IMR-90 (cell line): ENCODE data around the gene HAAO. TPM values are rescaled to one million over a fixed set of nuclear protein-coding genes. Genes with fewer than 3 reads are reported as not detected.

Experiments
- ATAC-seq: fragments of 200-7000 bp; cut with Tn5 transposase; 2 replicates; pipeline ENCODE4 v1.9.1; 2020; ENCODE audit warnings: low read depth, mild to moderate bottlenecking, moderate library complexity
- BruUV-seq: library from RNA; stranded (reverse); fragments of 400-500 nt; replicated peaks from 2 replicates; lab custom pipeline; 2021; lab: Mats Ljungman, UMichigan
- CTCF ChIA-PET: fragments of 300-600 bp; formaldehyde crosslinking; extraction: SDS; loops from one replicate; lab custom pipeline; 2021; ENCODE audit warnings: antibody characterized with exemption; lab: Yijun Ruan, JAX
- POLR2A ChIA-PET: fragments of 300-600 bp; sonication (Branson Sonifier 250); formaldehyde crosslinking; loops from one replicate; lab custom pipeline; 2022; ENCODE audit warnings: antibody characterized with exemption; ENCODE audit not compliant: unreplicated experiment; lab: Charles Lee
- DNase-seq: peaks from one replicate; pipeline ENCODE4 v3.0.0; 2013
- H2AFZ ChIP-seq: replicated peaks from 2 replicates; pipeline ENCODE3; 2013; ENCODE audit warnings: low read length, mild to moderate bottlenecking; ENCODE audit not compliant: poor library complexity
- H2AK5ac ChIP-seq: 2 replicates; pipeline ENCODE4 v1.6.1; 2013; ENCODE audit warnings: low read depth, low read length, inconsistent platforms
- H2AK9ac ChIP-seq: replicated peaks from 2 replicates; pipeline ENCODE3; 2013; ENCODE audit warnings: mild to moderate bottlenecking, low read depth, low read length, moderate library complexity; ENCODE audit not compliant: poor library complexity
- H2BK120ac ChIP-seq: 2 replicates; pipeline ENCODE4 v1.6.1; 2013; ENCODE audit warnings: low read depth, low read length, inconsistent platforms
- H2BK15ac ChIP-seq: 3 replicates; pipeline ENCODE4 v1.6.1; 2013; ENCODE audit warnings: low read depth, low read length, inconsistent platforms
- H2BK20ac ChIP-seq: 2 replicates; pipeline ENCODE4 v1.6.1; 2013; ENCODE audit warnings: low read depth, mild to moderate bottlenecking, inconsistent platforms, low read length, moderate library complexity
- H2BK5ac ChIP-seq: 2 replicates; pipeline ENCODE4 v1.6.1; 2013; ENCODE audit warnings: mild to moderate bottlenecking, low read depth, low read length, inconsistent platforms; ENCODE audit not compliant: poor library complexity, severe bottlenecking
- H3K14ac ChIP-seq: replicated peaks from 2 replicates; pipeline ENCODE4 v1.6.1; 2013; ENCODE audit warnings: low read depth, low read length, inconsistent platforms
- H3K18ac ChIP-seq: 2 replicates; pipeline ENCODE4 v1.6.1; 2013; ENCODE audit warnings: low read depth, low read length, control low read depth
- H3K23ac ChIP-seq: 2 replicates; pipeline ENCODE4 v1.6.1; 2013; ENCODE audit warnings: low read depth, low read length, inconsistent platforms
- H3K27ac ChIP-seq: 2 replicates; pipeline ENCODE4 v1.5.1; 2013; ENCODE audit warnings: mild to moderate bottlenecking, control low read depth, low read length; ENCODE audit not compliant: insufficient read depth
- H3K27me3 ChIP-seq: 2 replicates; pipeline ENCODE4 v1.6.1; 2013; ENCODE audit warnings: low read length; ENCODE audit not compliant: control insufficient read depth, insufficient read depth
- H3K36me3 ChIP-seq: 2 replicates; pipeline ENCODE4 v1.6.1; 2013; ENCODE audit warnings: low read length, mixed read lengths; ENCODE audit not compliant: control insufficient read depth, insufficient read depth
- H3K4ac ChIP-seq: 2 replicates; pipeline ENCODE4 v1.6.1; 2013; ENCODE audit warnings: low read depth, low read length, inconsistent platforms
- H3K4me1 ChIP-seq: 2 replicates; pipeline ENCODE4 v1.6.1; 2013; ENCODE audit warnings: low read length, mixed read lengths; ENCODE audit not compliant: control insufficient read depth, insufficient read depth
- H3K4me2 ChIP-seq: 2 replicates; pipeline ENCODE4 v1.6.1; 2013; ENCODE audit warnings: low read depth, mild to moderate bottlenecking, control low read depth, low read length, moderate library complexity
- H3K4me3 ChIP-seq: 2 replicates; pipeline ENCODE4 v1.5.1; 2013; ENCODE audit warnings: low read depth, mild to moderate bottlenecking, control low read depth, low read length, moderate library complexity; ENCODE audit not compliant: insufficient read depth
- H3K56ac ChIP-seq: 2 replicates; pipeline ENCODE4 v1.6.1; 2013; ENCODE audit warnings: low read length, inconsistent platforms; ENCODE audit not compliant: insufficient read depth; ENCODE audit errors: extremely low read depth
- H3K79me1 ChIP-seq, 2 experiments: 2 replicates each; pipeline ENCODE4 v1.6.1; 2013; ENCODE audit warnings: low read length in 2 of 2, inconsistent platforms in 1 of 2, low read depth in 1 of 2
- H3K9ac ChIP-seq: 2 replicates; pipeline ENCODE4 v1.6.1; 2013; ENCODE audit warnings: low read depth, low read length, control low read depth
- H3K9me1 ChIP-seq: 2 replicates; pipeline ENCODE4 v1.6.1; 2013; ENCODE audit warnings: low read length, inconsistent platforms; ENCODE audit not compliant: insufficient read depth
- H3K9me3 ChIP-seq: 2 replicates; pipeline ENCODE4 v1.6.1; 2013; ENCODE audit warnings: low read length; ENCODE audit not compliant: control insufficient read depth, insufficient read depth
- H4K20me1 ChIP-seq: 2 replicates; pipeline ENCODE4 v1.6.1; 2013; ENCODE audit warnings: low read length, inconsistent platforms; ENCODE audit not compliant: insufficient read depth
- H4K5ac ChIP-seq: 2 replicates; pipeline ENCODE4 v1.6.1; 2013; ENCODE audit warnings: mild to moderate bottlenecking, low read depth, low read length, control low read depth
- H4K8ac ChIP-seq, 2 experiments: 2 replicates each; pipeline ENCODE4 v1.6.1; 2013; ENCODE audit warnings: low read depth in 2 of 2, low read length in 2 of 2, control low read depth in 1 of 2, inconsistent platforms in 1 of 2
- H4K91ac ChIP-seq: 2 replicates; pipeline ENCODE4 v1.6.1; 2013; ENCODE audit warnings: low read depth, low read length, inconsistent platforms; ENCODE audit not compliant: insufficient read depth
- BHLHE40 ChIP-seq: fragments of 150-350 bp; IDR thresholded peaks from 2 replicates; pipeline ENCODE4 v1.6.1; 2016; ENCODE audit warnings: mild to moderate bottlenecking, low read depth, low read length
- CEBPB ChIP-seq: IDR thresholded peaks from 2 replicates; pipeline ENCODE4 v1.6.1; 2012; ENCODE audit warnings: low read depth, low read length, improper control_type of control experiment
- CHD1 ChIP-seq: IDR thresholded peaks from 2 replicates; pipeline ENCODE4 v1.6.1; 2012; ENCODE audit warnings: low read depth, low read length, improper control_type of control experiment
- FOS ChIP-seq: fragments of 150-350 bp; IDR thresholded peaks from 2 replicates; pipeline ENCODE4 v1.6.1; 2016; ENCODE audit warnings: low read depth, low read length
- MAFK ChIP-seq: IDR thresholded peaks from 2 replicates; pipeline ENCODE4 v1.6.1; 2012; ENCODE audit warnings: low read depth, low read length, improper control_type of control experiment
- MAZ ChIP-seq: IDR thresholded peaks from 2 replicates; pipeline ENCODE4 v1.6.1; 2012; ENCODE audit warnings: low read depth, mild to moderate bottlenecking, low read length, improper control_type of control experiment, moderate library complexity, borderline replicate concordance
- MXI1 ChIP-seq: IDR thresholded peaks from 2 replicates; pipeline ENCODE4 v1.6.1; 2012; ENCODE audit warnings: low read depth, mild to moderate bottlenecking, low read length, moderate library complexity, borderline replicate concordance
- NFE2L2 ChIP-seq: fragments of 150-350 bp; IDR thresholded peaks from 2 replicates; pipeline ENCODE4 v1.6.1; 2016; ENCODE audit warnings: low read depth, mild to moderate bottlenecking, low read length
- POLR2A ChIP-seq: IDR thresholded peaks from 2 replicates; pipeline ENCODE4 v1.6.1; 2012; ENCODE audit warnings: mild to moderate bottlenecking, low read depth, low read length
- RAD21 ChIP-seq: IDR thresholded peaks from 2 replicates; pipeline ENCODE4 v1.6.1; 2012; ENCODE audit warnings: low read length, improper control_type of control experiment
- RCOR1 ChIP-seq: IDR thresholded peaks from 2 replicates; pipeline ENCODE4 v1.6.1; 2012; ENCODE audit warnings: mild to moderate bottlenecking, low read length, improper control_type of control experiment; ENCODE audit not compliant: insufficient replicate concordance
- RFX5 ChIP-seq: IDR thresholded peaks from 2 replicates; pipeline ENCODE4 v1.8.0; 2012; ENCODE audit warnings: low read depth, mild to moderate bottlenecking, low read length, moderate library complexity
- SMC3 ChIP-seq: fragments of 150-350 bp; IDR thresholded peaks from 2 replicates; pipeline ENCODE4 v1.6.1; 2016; ENCODE audit warnings: low read depth, mild to moderate bottlenecking, antibody characterized with exemption, low read length, moderate library complexity
- WGBS, 2 experiments: methylation state at CpG; one replicate each; pipeline versions ENCODE4 v1.1.5 to v1.1.7; 2013; ENCODE audit warnings: missing lambda C conversion rate in 2 of 2; ENCODE audit not compliant: insufficient read length in 1 of 2; ENCODE audit errors: extremely low coverage in 2 of 2; 5-methylcytosine and 5-hydroxymethylcytosine counted together
- dilution Hi-C: fragments of 300-500 bp; cut with HindIII; formaldehyde crosslinking; loops from one replicate; pipeline ENCODE4 v1.14.3; 2018; ENCODE audit warnings: low sequenced_read_pairs; ENCODE audit not compliant: unreplicated experiment
- in situ Hi-C: fragments of 300-500 bp; cut with MboI; formaldehyde crosslinking; loops from 3 replicates; pipeline ENCODE4 v1.14.3; 2019; ENCODE audit warnings: low sequenced_read_pairs, inconsistent platforms, mixed read lengths
- intact Hi-C: fragments of 100-400 bp; cut with micrococcal nuclease; formaldehyde crosslinking; loops from 2 replicates; pipeline ENCODE4 v1.10.0; 2022
- polyA plus RNA-seq, 3 experiments: library from polyadenylated mRNA; depleted of rRNA; stranded (reverse); fragments of >200 nt; gene quantifications; 2 replicates each; pipeline ENCODE4 v1.2.3, GENCODE V29; 2012; ENCODE audit warnings: low replicate concordance in 1 of 3
- total RNA-seq: library from RNA; depleted of rRNA; stranded (reverse); fragments of >200 nt; gene quantifications from 2 replicates; pipeline ENCODE4 v1.2.3, GENCODE V29; 2012
- TF ChIP-seq, protein P1 (sequence below): conservative IDR thresholded peaks from 2 replicates; pipeline ENCODE4 v1.5.1; 2012; ENCODE audit warnings: mild to moderate bottlenecking, low read depth, low read length, improper control_type of control experiment
- TF ChIP-seq, protein P2 (sequence below): fragments of 150-350 bp; IDR thresholded peaks from 2 replicates; pipeline ENCODE4 v1.6.1; 2017; ENCODE audit warnings: mild to moderate bottlenecking, antibody characterized with exemption, low read length, low read depth
- TF ChIP-seq, protein P3 (sequence below): fragments of 150-350 bp; IDR thresholded peaks from 2 replicates; pipeline ENCODE4 v1.6.1; 2016; ENCODE audit warnings: low read depth, mild to moderate bottlenecking, low read length, moderate library complexity, borderline replicate concordance

Gene HAAO
- total and polyA plus RNA-seq, 2 of the 4 experiments (the other 2 are of a cell fraction): 0.05 to 0.18 TPM

DNA sequence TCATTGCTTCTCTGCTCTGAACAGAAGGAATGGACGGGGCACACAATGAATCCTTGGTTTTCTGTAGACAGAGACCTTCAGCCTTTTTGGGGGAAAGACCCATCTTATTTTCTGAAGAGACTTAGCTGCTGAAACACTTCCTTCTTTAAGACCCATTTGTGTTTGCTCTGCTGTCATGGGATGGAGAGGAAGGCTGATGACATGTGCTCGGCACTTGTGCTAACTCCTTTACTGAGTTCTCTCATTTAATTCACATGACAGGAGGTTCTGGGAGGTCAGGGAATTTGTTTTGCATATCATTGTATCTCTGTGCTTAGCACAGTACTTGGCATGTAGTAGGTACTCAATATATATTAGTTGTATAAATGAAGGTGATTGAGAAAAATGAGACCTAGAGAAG, 67.5 kb downstream of the HAAO start:
- Histone ChIP-seq H3K18ac (no peak overlapping the region), H2AK5ac (no peak overlapping the region), H3K4me1 (0 out of 2 replicates have a peak, but pooled peaks cover 2% of the 10 kb centered on the region), H3K9me1 (peaks cover 3% of the 10 kb centered on the region; the same call in 1 of the 2 replicates), H4K8ac (no peak overlapping the region), H3K14ac (no peak overlapping the region), H3K9ac (no peak overlapping the region), H4K5ac (no peak overlapping the region), H2BK5ac (no peak overlapping the region), H2BK120ac (no peak overlapping the region), H3K4me2 (no peak overlapping the region), H3K4ac (no peak overlapping the region), H2BK20ac (no peak overlapping the region), H4K91ac (no peak overlapping the region), H3K9me3 (no peaks in the 10 kb centered on the region), H2AFZ (no peak overlapping the region), H3K4me3 (no peak overlapping the region), H4K20me1 (no peaks in the 10 kb centered on the region), H3K79me1 (no peaks in the 10 kb centered on the region), H3K23ac (no peak overlapping the region), H2AK9ac (no peak overlapping the region), H2BK15ac (no peak overlapping the region), H3K56ac (no peak overlapping the region), H3K27ac (no peak overlapping the region), H3K27me3 (no peaks in the 10 kb centered on the region), H3K36me3 (no peaks in the 10 kb centered on the region)
- DNase-seq: no peak
- no peak for TF ChIP-seq MAFK
- no peak for TF ChIP-seq NFE2L2
- TF ChIP-seq CEBPB: no peak
- TF ChIP-seq RAD21: no peak
- TF ChIP-seq, protein P1, sequence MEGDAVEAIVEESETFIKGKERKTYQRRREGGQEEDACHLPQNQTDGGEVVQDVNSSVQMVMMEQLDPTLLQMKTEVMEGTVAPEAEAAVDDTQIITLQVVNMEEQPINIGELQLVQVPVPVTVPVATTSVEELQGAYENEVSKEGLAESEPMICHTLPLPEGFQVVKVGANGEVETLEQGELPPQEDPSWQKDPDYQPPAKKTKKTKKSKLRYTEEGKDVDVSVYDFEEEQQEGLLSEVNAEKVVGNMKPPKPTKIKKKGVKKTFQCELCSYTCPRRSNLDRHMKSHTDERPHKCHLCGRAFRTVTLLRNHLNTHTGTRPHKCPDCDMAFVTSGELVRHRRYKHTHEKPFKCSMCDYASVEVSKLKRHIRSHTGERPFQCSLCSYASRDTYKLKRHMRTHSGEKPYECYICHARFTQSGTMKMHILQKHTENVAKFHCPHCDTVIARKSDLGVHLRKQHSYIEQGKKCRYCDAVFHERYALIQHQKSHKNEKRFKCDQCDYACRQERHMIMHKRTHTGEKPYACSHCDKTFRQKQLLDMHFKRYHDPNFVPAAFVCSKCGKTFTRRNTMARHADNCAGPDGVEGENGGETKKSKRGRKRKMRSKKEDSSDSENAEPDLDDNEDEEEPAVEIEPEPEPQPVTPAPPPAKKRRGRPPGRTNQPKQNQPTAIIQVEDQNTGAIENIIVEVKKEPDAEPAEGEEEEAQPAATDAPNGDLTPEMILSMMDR: no peak
- TF ChIP-seq FOS: no peak
- TF ChIP-seq BHLHE40: no peak
- TF ChIP-seq, protein P2, sequence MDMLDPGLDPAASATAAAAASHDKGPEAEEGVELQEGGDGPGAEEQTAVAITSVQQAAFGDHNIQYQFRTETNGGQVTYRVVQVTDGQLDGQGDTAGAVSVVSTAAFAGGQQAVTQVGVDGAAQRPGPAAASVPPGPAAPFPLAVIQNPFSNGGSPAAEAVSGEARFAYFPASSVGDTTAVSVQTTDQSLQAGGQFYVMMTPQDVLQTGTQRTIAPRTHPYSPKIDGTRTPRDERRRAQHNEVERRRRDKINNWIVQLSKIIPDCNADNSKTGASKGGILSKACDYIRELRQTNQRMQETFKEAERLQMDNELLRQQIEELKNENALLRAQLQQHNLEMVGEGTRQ: no peak
- no peak for TF ChIP-seq MXI1
- TF ChIP-seq MAZ: no peak
- no peak for TF ChIP-seq POLR2A
- TF ChIP-seq SMC3: no peak
- TF ChIP-seq, protein P3, sequence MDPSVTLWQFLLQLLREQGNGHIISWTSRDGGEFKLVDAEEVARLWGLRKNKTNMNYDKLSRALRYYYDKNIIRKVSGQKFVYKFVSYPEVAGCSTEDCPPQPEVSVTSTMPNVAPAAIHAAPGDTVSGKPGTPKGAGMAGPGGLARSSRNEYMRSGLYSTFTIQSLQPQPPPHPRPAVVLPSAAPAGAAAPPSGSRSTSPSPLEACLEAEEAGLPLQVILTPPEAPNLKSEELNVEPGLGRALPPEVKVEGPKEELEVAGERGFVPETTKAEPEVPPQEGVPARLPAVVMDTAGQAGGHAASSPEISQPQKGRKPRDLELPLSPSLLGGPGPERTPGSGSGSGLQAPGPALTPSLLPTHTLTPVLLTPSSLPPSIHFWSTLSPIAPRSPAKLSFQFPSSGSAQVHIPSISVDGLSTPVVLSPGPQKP: no peak
- no peak for TF ChIP-seq RCOR1
- no peak for TF ChIP-seq CHD1
- TF ChIP-seq RFX5: no peak
- dilution Hi-C loops (no loop called here), in situ Hi-C loops (no loop called here), intact Hi-C loops (no loop called here)
- POLR2A ChIA-PET: no interaction called here
- WGBS, 2 experiments: 100% methylated on average over 1 of the region's 2 CpGs; no CpG with 5 or more reads in 1 of the 2 experiments
- no peak for ATAC-seq
- CTCF ChIA-PET: no interaction called here
- BruUV-seq: no TSS peak
